ENCODE results near the gene PCSK6.

The PCSK6 gene

GRCh38 chr15:101498076-101498716 lies 8.7 kb upstream of the PCSK6 start:
- H4K20me1 ChIP-seq (ENCODE audit: control insufficient read depth, insufficient read depth, low read depth, low read length), result no peaks in the 10 kb centered on the region
- H3K27ac ChIP-seq (ENCODE audit: low read depth, low read length), result no peak overlapping the region
- TF ChIP-seq CTCF (IDR thresholded peaks at IDR 0.05; ENCODE audit: low read depth, low read length, poor library complexity, severe bottlenecking) (no peak), EZH2phosphoT487 (IDR thresholded peaks at IDR 0.05; ENCODE audit: borderline replicate concordance, low read length) (no peak)
- H3K27me3 ChIP-seq (ENCODE audit: control insufficient read depth, low read length), result no peaks in the 10 kb centered on the region
- H3K36me3 ChIP-seq (ENCODE audit: control insufficient read depth, low read length), result no peaks in the 10 kb centered on the region
- no peaks in the 10 kb centered on the region for H3F3A ChIP-seq (ENCODE audit: control insufficient read depth, insufficient read depth)
- H3K4me1 ChIP-seq (ENCODE audit: control insufficient read depth, low read length), result no peaks in the 10 kb centered on the region
- no peaks in the 10 kb centered on the region for H3K79me2 ChIP-seq (ENCODE audit: control insufficient read depth, low read length)
- no peaks in the 10 kb centered on the region for H3K9me2 ChIP-seq (replicated peaks; ENCODE audit: control insufficient read depth, low read length)
- H3K4me3 ChIP-seq (ENCODE audit: low read length), result no peak overlapping the region
- no peaks in the 10 kb centered on the region for H3K9me3 ChIP-seq (ENCODE audit: control insufficient read depth, insufficient read depth, low read length)
- no peak overlapping the region for H3K4me2 ChIP-seq (ENCODE audit: low read length)

DNA sequence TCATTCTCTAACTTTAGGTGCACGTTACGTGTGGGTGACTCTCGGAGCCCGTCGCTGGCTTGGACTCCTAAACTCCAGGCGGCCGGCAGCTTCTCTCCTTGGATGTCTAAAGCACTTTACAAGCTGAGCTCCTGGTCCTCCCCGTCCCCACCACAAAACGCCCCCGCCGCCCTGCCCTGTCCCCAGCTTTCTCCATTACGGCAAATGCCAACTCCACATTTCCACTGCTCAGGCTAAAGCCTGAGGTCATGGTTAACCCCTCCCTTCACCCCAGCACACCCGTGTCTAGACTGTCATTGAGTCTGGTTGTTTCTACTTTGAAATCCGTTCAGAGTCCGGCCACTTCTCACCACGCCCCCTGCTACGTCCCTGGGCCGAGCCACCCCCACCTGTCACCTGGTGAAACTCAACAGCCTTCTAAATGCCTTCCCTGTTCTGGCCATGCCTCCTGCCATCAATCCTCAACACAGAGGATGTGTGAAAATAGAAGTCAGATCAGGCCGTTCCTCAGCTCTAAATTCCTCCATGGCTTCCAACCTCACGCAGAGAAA lies 8.1 kb upstream of the PCSK6 start:
- Histone ChIP-seq H3K36me3 (ENCODE audit: control insufficient read depth, low read length) (no peaks in the 10 kb centered on the region), H4K20me1 (ENCODE audit: control insufficient read depth, insufficient read depth, low read depth, low read length) (no peaks in the 10 kb centered on the region), H3K9me2 (replicated peaks; ENCODE audit: control insufficient read depth, low read length) (no peaks in the 10 kb centered on the region), H3K27me3 (ENCODE audit: control insufficient read depth, low read length) (no peaks in the 10 kb centered on the region), H3K79me2 (ENCODE audit: control insufficient read depth, low read length) (no peaks in the 10 kb centered on the region), H3K27ac (ENCODE audit: low read depth, low read length) (no peak overlapping the region), H3F3A (ENCODE audit: control insufficient read depth, insufficient read depth) (no peaks in the 10 kb centered on the region), H3K4me1 (ENCODE audit: control insufficient read depth, low read length) (no peaks in the 10 kb centered on the region), H3K4me3 (ENCODE audit: low read length) (no peak overlapping the region), H3K9me3 (ENCODE audit: control insufficient read depth, insufficient read depth, low read length) (no peaks in the 10 kb centered on the region), H3K4me2 (ENCODE audit: low read length) (no peak overlapping the region)
- TF ChIP-seq EZH2phosphoT487 (IDR thresholded peaks at IDR 0.05; ENCODE audit: borderline replicate concordance, low read length) (no peak), CTCF (IDR thresholded peaks at IDR 0.05; ENCODE audit: low read depth, low read length, poor library complexity, severe bottlenecking) (no peak)

GRCh38 chr15:101497017-101497416 lies 7.5 kb upstream of the PCSK6 start:
- no peak overlapping the region for H3K4me2 ChIP-seq (ENCODE audit: low read length)

More at GRCh38 chr15:101497017-101497416, 7.5 kb upstream of the PCSK6 start:
- Histone ChIP-seq H3K9me3 (ENCODE audit: control insufficient read depth, insufficient read depth, low read length) (no peaks in the 10 kb centered on the region), H3F3A (ENCODE audit: control insufficient read depth, insufficient read depth) (no peaks in the 10 kb centered on the region), H3K27me3 (ENCODE audit: control insufficient read depth, low read length) (no peaks in the 10 kb centered on the region), H3K4me3 (ENCODE audit: low read length) (no peak overlapping the region), H3K36me3 (ENCODE audit: control insufficient read depth, low read length) (no peaks in the 10 kb centered on the region), H3K4me1 (ENCODE audit: control insufficient read depth, low read length) (no peaks in the 10 kb centered on the region), H3K79me2 (ENCODE audit: control insufficient read depth, low read length) (no peaks in the 10 kb centered on the region), H3K27ac (ENCODE audit: low read depth, low read length) (no peak overlapping the region), H3K9me2 (replicated peaks; ENCODE audit: control insufficient read depth, low read length) (no peaks in the 10 kb centered on the region), H4K20me1 (ENCODE audit: control insufficient read depth, insufficient read depth, low read depth, low read length) (no peaks in the 10 kb centered on the region)
- no peak for TF ChIP-seq CTCF (IDR thresholded peaks at IDR 0.05; ENCODE audit: low read depth, low read length, poor library complexity, severe bottlenecking)
- TF ChIP-seq EZH2phosphoT487 (IDR thresholded peaks at IDR 0.05; ENCODE audit: borderline replicate concordance, low read length), result no peak
